CD4-positive, alpha-beta T cell treated with Interleukin-6 at 100 ng/mL for 8 hours (primary cell): ENCODE data around the gene PMM1.
A peak's percentile ranks its signal among the peaks of the same experiment; 100 is the strongest.
"Not testable (repeated sequence)": the region's sequence is repeated elsewhere in the genome, so short reads cannot be mapped to it uniquely, and the experiment has no call there.

Experiments
- DNase-seq: peaks from one replicate; pipeline ENCODE4 v3.0.0-alpha.2; 2020; ENCODE audit warnings: mixed read lengths, low spot score

Gene PMM1

DNA sequence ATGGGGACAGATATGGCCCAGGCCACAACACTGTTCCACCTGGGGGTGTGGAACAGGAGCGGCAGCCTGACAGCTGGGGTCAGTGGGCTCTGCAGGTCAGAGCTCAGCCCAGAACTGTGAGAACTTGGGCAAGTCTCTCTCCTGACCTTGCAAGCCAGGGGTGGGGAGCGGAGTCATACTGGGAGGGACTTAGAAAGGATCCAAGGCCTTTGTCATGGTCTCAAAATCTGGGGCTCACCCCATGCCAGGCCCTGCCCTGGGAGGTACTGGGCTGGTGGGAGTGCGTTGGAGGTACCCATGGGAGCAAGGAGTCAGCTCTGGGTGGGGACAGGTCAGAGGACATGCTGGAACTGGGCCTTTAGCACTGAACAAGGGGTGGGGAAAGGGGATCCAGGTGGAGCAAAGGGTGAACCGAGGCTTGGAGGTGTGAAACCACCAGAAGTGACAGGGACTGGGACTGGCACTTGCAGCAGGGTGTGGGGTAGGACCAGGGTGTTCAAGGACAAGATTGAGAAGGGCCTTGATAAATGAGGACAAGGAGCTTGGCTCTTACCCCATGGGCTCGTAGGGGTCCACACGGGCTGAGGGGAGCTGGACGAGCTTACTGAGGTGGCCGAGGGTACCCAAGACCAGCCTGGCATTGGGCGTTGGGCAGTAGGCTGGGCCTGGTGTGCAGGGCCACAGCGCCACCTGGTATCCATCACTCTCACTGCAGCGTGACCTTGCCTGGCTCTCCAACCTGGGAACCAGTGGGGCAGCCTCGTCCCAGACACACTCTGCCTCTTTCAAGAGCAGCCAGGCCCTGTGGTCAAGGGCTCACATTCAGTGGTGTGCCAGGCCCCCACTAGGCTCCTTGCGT, 7.4 kb upstream of the PMM1 start:
- DNase-seq = peak; percentile 20

DNA sequence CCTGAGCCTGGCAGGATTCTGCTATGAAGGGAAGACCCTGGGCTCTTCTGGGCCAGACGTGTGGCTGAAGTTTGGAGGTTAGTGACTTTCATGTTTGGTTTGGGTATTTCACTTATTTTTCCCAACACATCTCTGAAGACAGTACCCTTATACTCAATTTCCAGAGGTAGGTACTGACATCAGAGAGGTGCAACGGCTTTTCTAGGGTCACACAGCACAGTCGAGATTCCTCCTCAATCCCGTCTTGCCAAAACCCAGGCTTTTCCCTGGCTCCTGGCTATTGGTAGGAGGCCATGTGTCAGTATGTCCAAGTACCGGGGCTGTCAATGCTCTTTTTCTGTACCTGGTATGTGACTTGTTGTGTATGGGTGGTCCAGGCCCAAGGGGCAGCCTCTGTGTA, 6.1 kb upstream of the PMM1 start:
- DNase-seq = no peak

DNA sequence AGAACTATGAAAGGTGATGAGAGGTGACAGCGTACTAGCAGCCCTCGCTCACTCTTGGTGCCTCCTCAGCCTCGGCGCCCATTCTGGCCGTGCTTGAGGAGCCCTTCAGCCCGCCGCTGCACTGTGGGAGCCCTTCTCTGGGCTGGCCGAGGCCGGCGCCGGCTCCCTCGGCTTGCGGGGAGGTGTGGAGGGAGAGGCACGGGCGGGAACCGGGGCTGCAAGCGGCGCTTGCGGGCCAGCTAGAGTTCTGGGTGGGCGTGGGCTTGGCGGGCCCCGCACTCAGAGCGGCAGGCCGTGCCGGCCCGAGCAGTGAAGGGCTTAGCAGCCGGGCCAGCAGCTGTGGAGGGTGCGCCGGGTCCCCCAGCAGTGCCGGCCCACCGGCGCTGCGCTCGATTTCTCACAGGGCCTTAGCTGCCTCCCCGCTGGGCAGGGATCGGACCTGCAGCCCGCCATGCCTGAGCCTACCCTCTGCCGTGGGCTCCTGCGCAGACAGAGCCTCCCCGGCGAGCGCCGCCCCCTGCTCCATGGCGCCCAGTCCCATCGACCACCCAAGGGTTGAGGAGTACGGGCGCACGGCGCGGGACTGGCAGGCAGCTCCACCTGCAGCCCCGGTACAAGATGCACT, 3.8 kb upstream of the PMM1 start:
- not testable (repeated sequence) for DNase-seq

DNA sequence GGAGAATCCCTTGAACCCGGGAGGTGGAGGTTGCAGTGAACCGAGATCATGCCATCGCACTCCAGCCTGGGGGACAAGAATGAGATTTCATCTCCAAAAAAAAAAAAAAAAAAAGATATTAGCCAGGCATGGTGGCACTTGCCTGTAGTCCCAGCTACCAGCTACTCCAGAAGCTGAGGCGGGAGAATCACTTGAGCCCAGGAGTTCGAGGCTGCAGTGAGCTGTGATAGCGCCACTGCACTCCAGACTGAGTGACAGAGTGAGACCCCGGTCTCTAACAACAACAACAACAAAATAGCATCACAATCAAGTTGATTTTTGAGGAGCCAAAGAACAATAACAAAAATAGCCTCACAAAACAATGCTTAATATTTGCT, 2.3 kb downstream of the PMM1 start:
- no peak for DNase-seq

DNA sequence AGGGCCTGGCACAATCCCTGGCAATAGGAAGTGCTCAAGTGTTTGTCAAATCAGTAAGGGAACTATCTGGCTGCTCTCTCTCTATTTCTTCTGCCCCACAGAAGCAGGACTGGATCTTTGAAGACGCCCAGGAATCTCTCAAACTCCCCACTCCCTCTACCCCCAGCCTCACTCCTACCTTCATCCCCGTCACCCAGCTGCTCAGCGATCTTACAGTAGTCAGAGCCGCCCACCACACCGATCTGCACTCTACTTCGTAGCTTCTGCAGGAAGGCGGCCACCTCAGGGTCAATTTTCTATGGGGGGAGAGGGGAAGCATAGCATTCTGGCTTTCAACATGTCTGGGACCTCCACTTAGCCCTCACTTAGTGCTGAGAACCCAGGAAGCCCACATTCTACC, 3.7 kb downstream of the PMM1 start:
- DNase-seq = no peak

DNA sequence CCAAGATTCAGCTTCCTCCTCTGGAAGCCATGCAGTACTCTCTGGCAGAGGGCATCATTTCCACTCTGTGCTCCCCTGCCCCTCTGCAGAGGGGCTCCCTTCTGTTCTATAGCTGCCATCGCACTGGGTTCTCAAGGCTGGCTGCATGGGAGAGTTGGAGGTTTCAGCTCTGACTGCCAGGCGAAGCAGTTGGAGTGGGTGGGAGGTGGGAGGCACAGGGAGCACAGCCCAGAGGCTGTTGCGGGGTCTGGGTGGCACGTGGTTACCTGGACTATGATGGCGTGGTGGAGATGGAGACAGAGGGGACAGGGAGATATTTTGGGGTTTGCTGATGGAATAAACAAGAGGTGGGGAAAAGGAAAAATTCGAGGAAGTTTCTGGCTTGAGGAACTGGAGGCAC, 4.8 kb downstream of the PMM1 start:
- DNase-seq = no peak

DNA sequence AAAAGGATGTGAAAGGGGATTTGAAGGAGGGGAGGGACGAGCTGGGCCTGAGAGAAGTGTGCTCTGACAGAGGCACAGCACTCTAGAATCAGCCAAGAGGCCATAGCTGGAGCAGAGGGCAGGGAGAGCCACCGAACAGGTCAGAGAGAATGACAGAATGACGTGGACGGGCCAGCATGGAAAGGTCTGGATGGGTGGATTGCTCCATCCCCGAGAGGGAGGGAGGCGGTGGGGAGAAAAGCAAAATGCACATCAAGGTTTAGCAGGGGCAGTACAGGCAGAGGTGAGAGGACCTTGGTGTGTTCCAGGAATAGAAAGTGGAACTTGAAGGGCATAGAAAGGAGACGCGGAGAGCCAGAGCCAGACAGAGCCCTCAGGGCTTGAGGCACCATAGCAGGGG, 6.9 kb downstream of the PMM1 start:
- no peak for DNase-seq

DNA sequence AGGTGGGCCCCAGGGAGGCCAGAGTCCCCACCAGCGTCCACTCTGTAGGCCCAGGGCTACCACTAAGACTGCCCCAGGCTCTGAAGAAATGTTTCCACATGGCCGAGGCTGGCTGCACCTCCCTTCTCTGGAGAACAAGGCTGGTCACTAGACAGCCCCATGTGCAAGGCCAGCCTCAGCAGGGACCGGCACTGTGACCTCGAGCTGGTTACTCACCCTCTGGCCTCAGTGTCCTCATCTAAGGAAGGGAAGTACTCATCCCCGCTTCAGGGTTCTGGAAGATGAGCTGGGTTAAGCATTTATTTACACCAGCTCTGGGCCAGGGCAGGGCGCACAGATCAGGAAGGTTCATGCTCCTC, 9.7 kb downstream of the PMM1 start:
- DNase-seq = no peak

DNA sequence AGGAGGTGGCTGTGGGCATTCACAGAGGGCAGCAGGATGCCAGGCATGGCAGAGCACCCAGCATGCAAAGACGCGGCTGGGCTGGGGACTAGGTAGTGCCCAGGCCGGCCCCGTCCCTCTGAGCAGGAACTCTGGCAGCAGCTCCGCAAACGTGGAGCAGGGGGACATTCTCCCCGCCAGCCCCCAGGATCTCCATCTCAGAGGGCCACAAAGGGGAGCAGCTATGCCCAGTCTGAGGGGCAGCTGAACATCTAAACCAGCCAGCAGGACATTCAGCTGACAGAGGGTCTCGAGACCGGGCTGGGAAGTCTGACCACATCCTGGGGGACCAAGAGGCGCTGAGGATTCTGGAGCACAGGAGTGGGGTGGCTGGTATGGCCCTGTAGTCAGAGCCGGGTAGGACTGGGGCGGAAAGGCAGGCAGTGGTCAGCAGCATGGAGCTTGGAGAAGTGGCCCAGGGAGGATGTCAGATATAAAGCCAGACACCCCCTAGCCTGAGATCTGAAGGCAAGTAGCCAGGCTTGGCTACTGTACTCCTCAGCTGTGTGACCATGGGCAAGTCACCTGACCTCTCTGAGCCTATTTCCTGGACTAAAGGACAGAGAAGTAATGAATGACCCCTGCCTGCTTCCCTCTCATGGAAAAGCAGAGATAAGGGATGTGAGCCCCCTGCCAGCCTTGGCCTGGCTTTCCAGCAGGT, 10.2 kb downstream of the PMM1 start:
- no peak for DNase-seq

DNA sequence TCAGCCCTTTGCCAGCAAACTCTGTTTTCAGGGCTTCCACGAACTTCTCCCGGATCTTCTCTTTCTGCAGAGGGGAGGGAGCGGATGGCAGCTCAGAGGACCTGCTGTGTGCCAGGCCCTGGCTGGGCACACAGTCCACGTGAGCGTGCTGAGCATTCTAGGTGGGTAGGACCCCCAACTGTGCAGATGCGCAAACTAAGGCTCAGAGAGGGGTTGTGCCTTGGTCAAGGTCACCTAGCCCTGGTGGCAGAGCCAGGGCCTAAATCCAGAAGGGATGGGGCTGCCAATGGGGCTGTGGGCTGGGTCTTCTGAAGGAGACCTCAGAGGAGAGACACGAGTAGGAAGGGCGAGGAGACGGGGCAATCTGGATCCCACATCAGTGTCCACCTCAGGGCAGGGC, 10.8 kb downstream of the PMM1 start:
- no peak for DNase-seq

DNA sequence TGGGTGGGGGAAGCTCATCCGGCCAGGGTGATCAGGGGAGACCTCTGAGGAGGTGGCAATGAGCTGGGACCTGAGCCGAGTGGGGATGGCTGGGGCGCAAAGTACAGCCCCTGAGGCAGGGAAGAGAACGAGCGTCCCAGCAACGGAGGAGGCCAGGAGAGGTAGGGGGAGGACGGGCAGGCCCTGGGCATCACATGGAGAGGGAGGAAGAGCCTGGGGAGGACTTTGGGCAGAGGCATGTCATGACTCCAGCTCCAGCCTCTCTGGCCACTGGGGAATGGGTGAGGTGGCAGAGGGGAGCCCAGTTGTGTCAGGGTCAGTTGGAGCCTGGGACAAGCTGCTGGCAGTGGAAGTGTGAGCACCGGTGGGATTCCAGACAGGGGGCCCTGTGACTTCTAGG, 11.5 kb downstream of the PMM1 start:
- no peak for DNase-seq

DNA sequence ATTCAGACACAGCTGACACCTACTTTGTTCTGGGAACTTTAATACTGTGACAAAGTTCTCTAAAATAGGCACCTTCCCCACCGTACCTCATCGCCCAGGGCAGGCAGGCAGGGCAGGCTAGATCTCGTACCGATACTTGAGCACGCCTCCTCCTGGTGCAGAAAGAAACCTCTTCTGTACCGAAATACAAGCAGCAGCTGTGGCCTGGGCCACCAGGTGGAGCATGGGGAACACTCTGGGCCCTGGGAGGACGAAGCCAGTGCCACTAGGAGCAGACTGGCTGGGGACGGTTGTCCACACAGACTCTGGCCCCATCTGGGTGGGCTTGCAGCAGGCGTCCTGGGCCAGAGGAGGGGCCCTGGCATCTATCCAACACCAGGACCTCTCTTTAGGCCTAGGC, 12.8 kb downstream of the PMM1 start:
- peak; percentile 11 for DNase-seq

DNA sequence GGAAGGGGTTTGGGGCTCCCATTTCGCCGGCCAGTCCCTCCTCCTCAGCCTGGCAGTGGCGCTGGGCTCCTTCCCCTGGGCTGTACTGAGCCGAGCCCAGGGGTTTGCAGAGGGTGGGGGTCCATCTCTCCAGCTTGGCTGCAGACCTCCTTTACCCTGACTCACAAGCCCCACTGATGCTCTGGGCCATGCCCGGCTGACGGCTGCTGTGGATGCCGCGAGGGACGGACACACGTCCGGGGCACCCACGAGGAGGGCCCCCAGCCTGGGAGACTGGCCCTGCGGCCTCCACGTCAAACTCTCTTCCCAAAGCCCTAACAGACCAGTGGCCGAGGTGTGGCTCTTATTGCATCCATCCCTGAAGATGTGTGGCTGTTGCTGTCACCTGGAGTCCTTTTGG, 14.1 kb downstream of the PMM1 start:
- DNase-seq = no peak

DNA sequence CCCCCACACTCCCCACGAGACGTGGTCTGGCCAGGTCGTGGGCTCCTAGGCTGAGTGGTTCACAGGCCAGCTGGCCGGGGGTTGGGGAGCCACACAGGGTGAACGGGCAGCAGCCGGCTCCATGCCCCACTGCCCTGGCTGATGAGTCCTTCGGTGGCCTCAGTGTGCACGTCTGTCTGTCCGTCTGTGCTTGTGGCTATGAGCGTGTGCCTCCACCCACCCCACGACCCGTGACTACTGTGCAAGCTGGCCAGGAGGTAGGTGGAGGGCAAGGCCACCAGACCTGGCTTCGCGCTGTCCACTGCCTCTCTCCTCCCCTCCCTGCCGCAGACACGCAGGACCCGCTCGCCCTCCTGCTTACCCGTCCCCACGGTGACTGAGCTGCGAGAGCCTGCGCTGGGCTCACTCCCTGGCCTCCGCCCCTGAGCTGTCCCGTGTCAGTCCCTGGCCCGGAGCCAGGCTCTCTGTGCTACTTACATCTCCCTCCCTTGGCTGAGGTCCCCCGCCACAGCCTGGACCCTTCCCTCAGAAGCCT, 14.7 kb downstream of the PMM1 start:
- DNase-seq = no peak

DNA sequence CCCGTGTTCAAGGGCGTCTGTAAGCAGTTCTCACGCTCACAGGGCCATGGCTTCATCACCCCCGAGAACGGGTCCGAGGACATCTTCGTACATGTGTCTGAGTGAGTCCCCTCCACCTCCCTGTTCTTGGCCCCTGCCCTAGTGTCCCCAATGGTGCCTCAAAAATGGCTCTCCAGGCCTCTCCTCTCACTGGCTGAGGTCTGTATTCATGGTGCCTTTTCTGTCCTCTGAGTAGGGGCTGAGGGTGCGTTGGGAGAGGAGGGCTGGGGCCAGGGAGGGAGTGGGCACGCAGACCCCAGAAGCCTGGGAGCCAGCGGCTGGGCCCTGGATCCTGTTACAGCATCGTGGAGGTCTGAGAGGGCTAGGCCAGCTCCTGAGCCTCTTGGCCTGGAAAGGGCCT, 16.0 kb downstream of the PMM1 start:
- DNase-seq = no peak

DNA sequence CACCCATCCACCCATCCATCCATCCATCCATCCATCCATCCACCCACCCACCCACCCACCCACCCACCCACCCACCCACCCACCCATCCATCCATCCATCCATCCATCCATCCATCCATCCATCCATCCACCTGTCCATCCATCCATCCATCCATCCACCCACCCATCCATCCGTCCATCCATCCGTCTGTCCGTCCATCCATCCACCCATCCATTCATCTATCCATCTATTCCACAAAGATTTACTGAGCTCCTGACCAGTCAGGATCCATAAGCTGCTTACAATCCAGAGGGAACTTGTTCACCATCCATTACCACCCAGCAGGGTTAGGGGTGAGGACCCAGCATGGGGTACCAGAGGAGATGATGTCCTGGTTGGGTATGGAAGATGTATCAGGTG, 17.3 kb downstream of the PMM1 start:
- not testable (repeated sequence) for DNase-seq

DNA sequence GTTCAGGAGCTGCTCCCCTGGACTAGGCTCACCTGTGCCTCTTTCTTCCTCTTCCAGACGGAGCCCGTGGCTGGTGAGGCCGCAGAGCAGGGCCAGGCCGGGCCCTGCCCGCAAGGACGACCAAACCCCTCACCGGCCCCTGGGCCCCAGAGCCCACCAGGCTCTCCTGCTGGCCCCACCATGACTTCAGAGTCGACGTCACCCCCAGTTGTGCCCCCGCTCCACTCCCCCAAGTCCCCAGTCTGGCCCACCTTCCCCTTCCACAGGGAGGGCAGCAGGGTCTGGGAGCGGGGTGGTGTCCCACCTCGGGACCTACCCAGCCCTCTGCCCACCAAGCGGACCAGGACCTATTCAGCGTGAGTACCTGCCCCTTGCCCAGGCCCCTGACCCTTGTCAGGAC, 17.9 kb downstream of the PMM1 start:
- DNase-seq = no peak

DNA sequence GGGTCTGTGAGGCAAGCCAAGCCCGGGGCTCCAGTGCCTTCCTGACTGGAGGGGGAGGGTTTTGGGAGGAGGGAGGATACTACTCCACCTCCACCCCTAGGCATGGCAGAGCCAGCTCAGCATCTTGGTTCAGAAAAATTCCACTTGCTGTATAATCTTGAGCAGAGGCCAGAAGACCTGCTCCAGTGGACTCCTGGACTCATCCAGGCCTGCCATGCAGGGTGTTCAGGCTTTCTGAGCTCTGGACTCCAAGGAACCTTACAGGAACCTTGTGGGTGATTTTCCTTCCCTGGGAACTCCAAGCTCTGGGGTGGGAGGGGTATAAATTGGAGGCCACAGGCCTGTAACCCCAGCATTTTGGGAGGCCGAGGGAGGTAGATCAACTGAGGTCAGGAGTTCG, 19.4 kb downstream of the PMM1 start:
- DNase-seq = no peak

DNA sequence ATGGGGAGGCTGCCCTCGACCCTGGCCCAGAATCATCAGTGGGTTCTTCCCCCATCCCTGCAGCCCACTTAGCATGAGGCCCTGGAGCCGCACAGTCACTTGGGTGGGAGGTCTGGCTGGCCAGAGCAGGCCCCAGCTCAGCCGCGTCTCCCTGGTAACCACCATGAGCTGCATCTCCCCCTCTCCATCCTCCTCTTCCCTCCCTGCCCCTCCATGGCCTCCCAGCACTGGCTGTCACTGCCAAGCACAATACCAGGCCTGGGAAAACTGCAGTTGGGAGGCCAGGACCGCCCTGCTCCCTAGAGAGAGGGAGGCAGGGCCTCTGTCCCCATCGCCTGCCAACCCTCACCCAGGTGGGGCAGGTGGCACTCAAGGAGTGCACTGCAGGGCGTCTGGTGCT, 20.8 kb downstream of the PMM1 start:
- no peak for DNase-seq

DNA sequence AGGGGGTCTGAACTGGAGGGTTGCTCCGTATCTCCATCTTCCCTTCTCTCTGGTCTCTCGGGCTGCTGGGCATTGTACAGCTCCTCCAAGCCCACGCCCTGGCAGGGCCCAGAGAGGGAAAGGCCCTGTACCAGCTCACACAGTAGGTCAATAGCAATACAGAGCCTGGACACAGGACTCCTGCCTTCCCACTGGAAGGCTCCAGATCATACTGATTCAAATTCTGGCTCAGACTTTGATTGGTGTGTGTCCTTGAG, 22.2 kb downstream of the PMM1 start:
- no peak for DNase-seq

DNA sequence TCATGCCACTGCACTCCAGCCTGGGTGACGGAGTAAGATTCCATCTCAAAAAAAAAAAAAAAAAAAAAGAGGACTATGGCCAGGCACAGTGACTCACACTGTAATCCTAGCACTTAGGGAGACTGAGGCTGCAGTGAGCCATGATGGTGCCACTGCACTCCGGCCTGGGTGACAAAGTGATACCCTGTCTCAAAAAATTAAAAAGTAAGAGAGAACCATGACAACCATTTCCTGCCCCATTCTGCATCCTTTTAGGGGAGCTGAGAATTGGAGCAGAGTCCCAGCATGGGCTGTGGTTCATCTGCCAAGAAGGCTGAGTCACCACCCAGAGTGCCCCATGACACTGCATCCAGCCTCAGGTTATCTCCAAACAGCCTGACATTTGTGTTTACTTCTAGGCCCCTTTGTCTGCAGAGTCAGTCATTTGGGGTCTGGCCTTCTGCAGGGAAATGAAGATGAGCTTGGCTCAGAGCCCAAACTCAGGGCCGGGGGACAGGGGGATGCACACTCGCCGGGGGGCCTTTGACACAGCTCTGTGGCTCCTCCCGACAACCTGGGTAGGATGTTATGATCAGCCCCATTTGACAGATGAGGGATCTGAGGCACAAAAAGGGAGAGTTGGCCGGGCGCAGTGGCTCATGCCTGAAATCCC, 24.1 kb downstream of the PMM1 start:
- no peak for DNase-seq

DNA sequence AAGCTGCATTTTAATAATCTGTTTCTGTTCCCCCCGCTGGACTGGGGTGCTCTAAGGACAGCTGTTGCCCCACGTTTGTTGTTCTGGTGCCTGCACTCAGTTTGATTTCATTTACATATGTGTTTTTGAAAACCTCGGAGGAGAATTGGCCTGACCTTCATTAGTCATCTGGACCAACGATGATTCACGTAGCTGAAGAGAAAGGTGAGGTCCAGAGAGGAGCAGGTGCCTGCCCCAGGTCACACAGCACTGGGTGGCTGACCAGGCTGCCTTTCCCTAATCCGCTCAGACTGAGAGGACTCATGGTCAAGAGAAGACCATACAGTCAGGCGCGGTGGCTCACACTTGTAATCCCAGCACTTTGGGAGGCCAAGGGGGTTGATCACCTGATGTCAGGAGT, 25.1 kb downstream of the PMM1 start:
- DNase-seq = no peak
